HCT116 (cell line): ENCODE measurements around the gene LOXL1. TPM values are rescaled to one million over a fixed set of nuclear protein-coding genes. Genes with fewer than 3 reads are reported as not detected.

Experiments used
- ATAC-seq: fragments of 200-7000 bp; cut with Tn5 transposase; 2 replicates; pipeline ENCODE4 v1.9.1; 2020; ENCODE audit warnings: mild to moderate bottlenecking, moderate library complexity
- BruUV-seq: library from RNA; stranded (reverse); fragments of 400-500 nt; replicated peaks from 2 replicates; lab custom pipeline; 2021; lab: Mats Ljungman, UMichigan
- CTCF ChIA-PET: fragments of 300-600 bp; sonication (Branson Sonifier 250); formaldehyde crosslinking; loops from one replicate; lab custom pipeline; 2021; ENCODE audit warnings: antibody characterized with exemption; lab: Charles Lee
- POLR2A ChIA-PET: fragments of 300-600, 350-600 bp; sonication (Branson Sonifier 250); formaldehyde crosslinking; loops from one replicate; lab custom pipeline; 2021; ENCODE audit warnings: antibody characterized with exemption; lab: Charles Lee
- RAD21 ChIA-PET, 2 experiments: fragments of 300-600 bp; sonication (Branson Sonifier 250); formaldehyde crosslinking; loops; one replicate each; lab custom pipeline; 2023; ENCODE audit warnings: low total read pairs in 2 of 2; ENCODE audit not compliant: uncharacterized antibody in 2 of 2, unreplicated experiment in 2 of 2, low non-redundant PET in 1 of 2; lab: Charles Lee
- DNase-seq: peaks from one replicate; pipeline ENCODE4 v3.0.0-alpha.2; 2010; ENCODE audit warnings: low read depth, low spot score
- H2AFZ ChIP-seq: fragments of 200-600 bp; shearing (Covaris generic), sonication (generic); 2 replicates; pipeline ENCODE4 v1.6.1; 2017; ENCODE audit warnings: low read depth, mixed run types, mixed read lengths, antibody characterized with exemption, low read length; ENCODE audit not compliant: poor library complexity, severe bottlenecking
- H3K27ac ChIP-seq: 2 replicates; pipeline ENCODE4 v1.5.1; 2012; ENCODE audit warnings: low read depth, low read length
- H3K27me3 ChIP-seq: fragments of 200-600 bp; sonication (generic); 2 replicates; pipeline ENCODE4 v1.6.1; 2016; ENCODE audit warnings: mixed run types, low read length, mixed read lengths; ENCODE audit not compliant: insufficient read depth
- H3K36me3 ChIP-seq, 2 experiments: fragments of 200-500 bp in 1 of 2; fragments of 200-600 bp in 1 of 2; sonication (Bioruptor generic) in 1 of 2; sonication (generic) in 1 of 2; 2 replicates each; pipeline versions ENCODE4 v1.5.1 to v1.6.1; 2014 to 2016; ENCODE audit warnings: low read length in 2 of 2, inconsistent platforms in 1 of 2, mixed read lengths in 1 of 2, mixed run types in 1 of 2; ENCODE audit not compliant: insufficient read depth in 2 of 2, control insufficient read depth in 1 of 2
- H3K4me1 ChIP-seq, 2 experiments: fragments of 200-600 bp in 1 of 2; sonication (generic) in 1 of 2; 2 replicates each; pipeline versions ENCODE4 v1.5.1 to v1.6.1; 2012 to 2017; ENCODE audit warnings: low read length in 2 of 2, inconsistent platforms in 1 of 2, mild to moderate bottlenecking in 1 of 2, mixed read lengths in 1 of 2, mixed run types in 1 of 2, moderate library complexity in 1 of 2; ENCODE audit not compliant: insufficient read depth in 2 of 2, control insufficient read depth in 1 of 2
- H3K4me2 ChIP-seq: fragments of 200-600 bp; sonication (generic); 2 replicates; pipeline ENCODE4 v1.6.1; 2017; ENCODE audit warnings: mixed run types, low read length, mixed read lengths
- H3K4me3 ChIP-seq, 2 experiments: fragments of 200-600 bp in 1 of 2; sonication (generic) in 1 of 2; replicated peaks in 1 of 2; 2 replicates each; pipeline ENCODE4 v1.5.1; 2011 to 2016; ENCODE audit warnings: low read length in 2 of 2, control low read depth in 1 of 2, low read depth in 1 of 2, mild to moderate bottlenecking in 1 of 2, mixed read lengths in 1 of 2, mixed run types in 1 of 2
- H3K79me2 ChIP-seq: fragments of 200-600 bp; sonication (generic); 2 replicates; pipeline ENCODE4 v1.6.1; 2017; ENCODE audit warnings: mild to moderate bottlenecking, mixed run types, low read length, moderate library complexity, mixed read lengths; ENCODE audit not compliant: insufficient read depth
- H3K9ac ChIP-seq: fragments of 200-600 bp; sonication (generic); 2 replicates; pipeline ENCODE4 v1.6.1; 2016; ENCODE audit warnings: low read length, mixed read lengths
- H3K9me2 ChIP-seq: fragments of 200-600 bp; sonication (generic), shearing (Covaris generic); 2 replicates; pipeline ENCODE4 v1.6.1; 2017; ENCODE audit warnings: mixed run types, mild to moderate bottlenecking, moderate library complexity; ENCODE audit not compliant: insufficient read depth
- H3K9me3 ChIP-seq, 2 experiments: fragments of 200-500 bp in 1 of 2; fragments of 200-600 bp in 1 of 2; sonication (Bioruptor generic) in 1 of 2; sonication (generic) in 1 of 2; 2 replicates each; pipeline ENCODE4 v1.6.1; 2014 to 2017; ENCODE audit warnings: low read length in 2 of 2, mixed read lengths in 2 of 2, inconsistent platforms in 1 of 2, low read depth in 1 of 2, mild to moderate bottlenecking in 1 of 2, mixed run types in 1 of 2, moderate library complexity in 1 of 2; ENCODE audit not compliant: control insufficient read depth in 1 of 2, insufficient read depth in 1 of 2
- H4K20me1 ChIP-seq: fragments of 200-600 bp; sonication (generic), shearing (Covaris generic); 2 replicates; pipeline ENCODE4 v1.6.1; 2017; ENCODE audit warnings: mixed run types, mild to moderate bottlenecking, moderate library complexity; ENCODE audit not compliant: insufficient read depth
- ATF3 ChIP-seq: IDR thresholded peaks from 2 replicates; pipeline ENCODE4 v1.6.1; 2012
- CBX3 ChIP-seq: IDR thresholded peaks from 2 replicates; pipeline ENCODE4 v1.6.1; 2012; ENCODE audit warnings: low read depth
- CTCF ChIP-seq, 3 experiments: fragments of 200-600 bp in 1 of 3; sonication (generic) in 1 of 3; IDR thresholded peaks in 2 of 3; conservative IDR thresholded peaks in 1 of 3; 2 replicates each; pipeline ENCODE4 v1.5.1; 2012 to 2017; ENCODE audit warnings: low read depth in 2 of 3, low read length in 2 of 3, antibody characterized with exemption in 1 of 3, borderline replicate concordance in 1 of 3, control low read depth in 1 of 3, mild to moderate bottlenecking in 1 of 3, mixed read lengths in 1 of 3, mixed run types in 1 of 3, moderate library complexity in 1 of 3; ENCODE audit not compliant: insufficient read depth in 1 of 3
- EGR1 ChIP-seq: IDR thresholded peaks from 2 replicates; pipeline ENCODE4 v1.6.1; 2012; ENCODE audit warnings: low read depth
- ELF1 ChIP-seq: IDR thresholded peaks from 2 replicates; pipeline ENCODE4 v1.6.1; 2012; ENCODE audit warnings: low read depth, borderline replicate concordance
- FOSL1 ChIP-seq: IDR thresholded peaks from 2 replicates; pipeline ENCODE4 v1.6.1; 2012; ENCODE audit warnings: low read depth
- JUND ChIP-seq: IDR thresholded peaks from 2 replicates; pipeline ENCODE4 v1.6.1; 2012
- POLR2A ChIP-seq: IDR thresholded peaks from 2 replicates; pipeline ENCODE4 v1.7.0; 2011; ENCODE audit warnings: borderline replicate concordance; ENCODE audit not compliant: insufficient read depth, insufficient read length; ENCODE audit errors: extremely low read depth
- RAD21 ChIP-seq: IDR thresholded peaks from 2 replicates; pipeline ENCODE4 v1.6.1; 2012; ENCODE audit warnings: low read depth, mild to moderate bottlenecking
- REST ChIP-seq: IDR thresholded peaks from 2 replicates; pipeline ENCODE4 v1.6.1; 2012; ENCODE audit warnings: low read depth
- SIN3A ChIP-seq: IDR thresholded peaks from 2 replicates; pipeline ENCODE4 v1.6.1; 2012; ENCODE audit warnings: low read depth
- SP1 ChIP-seq: IDR thresholded peaks from 2 replicates; pipeline ENCODE4 v1.6.1; 2012; ENCODE audit warnings: low read depth
- YY1 ChIP-seq: IDR thresholded peaks from 2 replicates; pipeline ENCODE4 v1.6.1; 2011; ENCODE audit warnings: low read length, low read depth, moderate library complexity, mild to moderate bottlenecking; ENCODE audit not compliant: insufficient replicate concordance; ENCODE audit errors: extremely low read depth
- ZBTB33 ChIP-seq: IDR thresholded peaks from 2 replicates; pipeline ENCODE4 v1.6.1; 2011; ENCODE audit warnings: mild to moderate bottlenecking, low read length, moderate library complexity; ENCODE audit not compliant: insufficient replicate concordance; ENCODE audit errors: extremely low read depth
- ZNF274 ChIP-seq: fragments of 200-500 bp; sonication (Bioruptor generic); IDR thresholded peaks from 2 replicates; pipeline ENCODE4 v1.6.1; 2014; ENCODE audit warnings: mild to moderate bottlenecking, low read depth, low read length, inconsistent platforms
- intact Hi-C: fragments of 100-400 bp; cut with micrococcal nuclease; formaldehyde crosslinking; loops from 2 replicates; pipeline ENCODE4 v1.10.0; 2022
- total RNA-seq: library from RNA; stranded (reverse); gene quantifications from one replicate; pipeline ENCODE4 v1.2.1, GENCODE V29; 2021; ENCODE audit not compliant: unreplicated experiment

Gene LOXL1
- total RNA-seq, 1 experiment from 2014 or later = 14.9 TPM

GRCh38 chr15:73930371-73930770 lies 4.1 kb downstream of the LOXL1 start:
- CTCF ChIA-PET = no interaction called here
- Histone ChIP-seq H3K9me2 (no peaks in the 10 kb centered on the region), H3K79me2 (no peaks in the 10 kb centered on the region), H3K27ac (no peak overlapping the region), H2AFZ (no peak overlapping the region), H4K20me1 (no peaks in the 10 kb centered on the region), H3K27me3 (no peaks in the 10 kb centered on the region), H3K4me2 (no peak overlapping the region), H3K9me3 (no peaks in the 10 kb centered on the region), H3K4me1 (peaks cover 15 to 27% of the 10 kb centered on the region in 2 experiments), H3K4me3 (no peak overlapping the region), H3K36me3 (no peaks in the 10 kb centered on the region), H3K9ac (no peak overlapping the region)
- no peak for DNase-seq
- ATAC-seq = no peak
- intact Hi-C loops = no loop called here
- RAD21 ChIA-PET = no interaction called here
- POLR2A ChIA-PET = no interaction called here
- BruUV-seq = no TSS peak
- TF ChIP-seq FOSL1 (no peak), SP1 (no peak), CTCF (IDR thresholded peaks at IDR 0.05 in 2 of 3, conservative IDR thresholded peaks at IDR 0.05 in 1 of 3; ENCODE audit: borderline replicate concordance in 1 of 3, insufficient read depth in 1 of 3, low read depth in 2 of 3, low read length in 2 of 3) (no peak), ELF1 (no peak), REST (no peak), ZNF274 (no peak), CBX3 (no peak), POLR2A (no peak), YY1 (no peak), EGR1 (no peak), RAD21 (no peak), SIN3A (no peak), ZBTB33 (no peak), JUND (no peak), ATF3 (no peak)
